COR-L47 (cell line): Measurements from ENCODE around the gene CNOT6.
"Not testable (repeated sequence)": the region's sequence is repeated elsewhere in the genome, so short reads cannot be mapped to it uniquely, and the experiment has no call there.

Source experiments
- DNase-seq: peaks from one replicate; lab custom pipeline; 2025; lab: John Stamatoyannopoulos, UW

Gene CNOT6

GRCh38 chr5:180516440-180516839 lies 22.3 kb downstream of the CNOT6 start:
- DNase-seq, result no peak

GRCh38 chr5:180519098-180519497 lies 24.9 kb downstream of the CNOT6 start:
- no peak for DNase-seq

- DNase-seq, result no peak
These were observed 26.9 kb downstream of the CNOT6 start for GRCh38 chr5:180521101-180521500.

- no peak for DNase-seq
These were observed 27.4 kb downstream of the CNOT6 start for GRCh38 chr5:180521591-180521990.

- no peak for DNase-seq
These were observed 28.2 kb downstream of the CNOT6 start for GRCh38 chr5:180522330-180522729.

- DNase-seq, result no peak
These were observed 29.7 kb downstream of the CNOT6 start for GRCh38 chr5:180523629-180524466.

- DNase-seq, result no peak
These were observed 31.2 kb downstream of the CNOT6 start for GRCh38 chr5:180525399-180525798.

- DNase-seq, result no peak
These were observed 32.1 kb downstream of the CNOT6 start for GRCh38 chr5:180526269-180526668.

- no peak for DNase-seq
These were observed 33.5 kb downstream of the CNOT6 start for GRCh38 chr5:180527659-180528058.

- not testable (repeated sequence) for DNase-seq
These were observed 36.9 kb downstream of the CNOT6 start for GRCh38 chr5:180531036-180531585.

- DNase-seq, result no peak
These were observed 38.1 kb downstream of the CNOT6 start for GRCh38 chr5:180532268-180532667.

- no peak for DNase-seq
These were observed 39.7 kb downstream of the CNOT6 start for GRCh38 chr5:180533845-180534244.

- DNase-seq, result no peak
These were observed 41.4 kb downstream of the CNOT6 start for GRCh38 chr5:180535573-180535972.

- DNase-seq, result no peak
These were observed 46.0 kb downstream of the CNOT6 start for GRCh38 chr5:180540050-180540694.

- DNase-seq, result no peak
These were observed 47.5 kb downstream of the CNOT6 start for GRCh38 chr5:180541710-180542109.

GRCh38 chr5:180545248-180545647 lies 51.1 kb downstream of the CNOT6 start:
- no peak for DNase-seq

GRCh38 chr5:180548563-180548962 lies 54.4 kb downstream of the CNOT6 start:
- DNase-seq, result no peak

GRCh38 chr5:180553530-180553929 lies 59.4 kb downstream of the CNOT6 start:
- DNase-seq, result no peak

- DNase-seq, result no peak
These were observed 61.2 kb downstream of the CNOT6 start for GRCh38 chr5:180555168-180555921.

GRCh38 chr5:180557217-180557809 lies 63.1 kb downstream of the CNOT6 start:
- no peak for DNase-seq

GRCh38 chr5:180558232-180558631 lies 64.1 kb downstream of the CNOT6 start:
- no peak for DNase-seq

- DNase-seq, result no peak
These were observed 69.8 kb downstream of the CNOT6 start for GRCh38 chr5:180563994-180564393.
